ENCODE results near the gene MOCS1.

Gene MOCS1

DNA sequence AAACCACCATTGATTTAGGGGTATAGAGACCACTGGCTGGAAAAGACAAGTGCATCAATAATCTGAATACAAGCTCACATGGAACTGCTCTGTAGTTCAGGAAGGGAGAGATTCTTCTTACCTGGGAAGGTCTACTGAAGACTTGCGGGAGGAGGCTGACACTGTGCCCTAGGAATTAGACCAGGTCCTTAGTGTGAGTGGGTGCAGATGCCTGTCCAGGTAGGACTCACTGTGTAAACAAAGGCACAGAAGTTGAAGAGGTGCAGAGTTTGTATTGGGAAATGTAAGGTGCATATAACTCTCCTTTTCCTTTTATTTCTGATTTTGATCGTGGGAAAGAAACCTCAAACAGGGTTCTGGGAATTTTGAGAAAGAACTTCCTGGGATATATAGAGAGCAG, 75.2 kb downstream of the MOCS1 start:
- WGBS (ENCODE audit: extremely low coverage, insufficient coverage, insufficient read length): no CpG with 5 or more reads among the region's 2 CpGs

DNA sequence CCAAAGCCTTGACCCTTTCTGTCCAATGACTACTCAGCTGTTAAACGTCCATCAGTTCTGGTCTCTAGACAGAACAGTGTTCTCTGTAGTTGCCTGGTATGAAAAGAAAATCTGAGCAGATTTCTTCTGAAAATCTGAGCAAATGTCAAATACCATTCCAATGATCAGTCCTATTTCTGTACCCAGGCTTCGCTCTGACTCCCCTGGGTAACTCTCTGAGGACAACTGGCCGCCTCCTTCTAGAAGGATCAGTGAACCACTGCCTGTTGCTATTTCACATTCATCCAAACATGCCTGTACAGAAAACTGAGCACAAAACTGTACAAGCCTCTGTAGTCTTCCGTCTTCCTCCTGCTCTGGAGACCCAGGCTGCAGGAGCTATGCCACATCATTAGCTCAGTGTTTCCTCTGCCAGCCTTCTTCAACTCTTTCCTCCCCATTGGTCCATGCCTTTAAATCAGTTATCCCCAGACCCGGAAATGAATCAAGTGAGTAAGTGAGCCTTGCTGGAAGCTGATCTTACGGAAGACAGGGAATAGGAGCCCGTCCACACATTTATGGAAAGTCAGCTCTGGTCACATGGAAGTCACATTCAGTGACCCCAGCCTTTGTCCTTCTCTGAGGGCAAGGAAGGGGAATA, 78.8 kb downstream of the MOCS1 start:
- H4K8ac ChIP-seq (ENCODE audit: low read depth, low read length): no peak overlapping the region
- no peaks in the 10 kb centered on the region for H3K27me3 ChIP-seq (ENCODE audit: insufficient read depth, low read length)
- H2AFZ ChIP-seq (ENCODE audit: insufficient read depth, low read length, poor library complexity): no peak overlapping the region
- no peak overlapping the region for H2BK5ac ChIP-seq (ENCODE audit: low read depth, low read length, poor library complexity)
- no peak overlapping the region for H3K23ac ChIP-seq (ENCODE audit: low read length)
- no peak overlapping the region for H3K4me3 ChIP-seq (ENCODE audit: low read depth, low read length)
- H3K36me3 ChIP-seq (ENCODE audit: control insufficient read depth in 1 of 2, insufficient read depth in 2 of 2, low read length in 2 of 2): peaks cover 0 to 5% of the 10 kb centered on the region in 2 experiments
- H3K18ac ChIP-seq (ENCODE audit: low read length): no peak overlapping the region
- no peak overlapping the region for H4K12ac ChIP-seq (ENCODE audit: low read depth, low read length)
- H2AK5ac ChIP-seq (ENCODE audit: low read length): no peak overlapping the region
- H3K79me1 ChIP-seq (ENCODE audit: low read length): no peaks in the 10 kb centered on the region
- H3K79me2 ChIP-seq (ENCODE audit: control insufficient read depth, insufficient read depth, low read length, poor library complexity): no peaks in the 10 kb centered on the region
- no peak for DNase-seq
- WGBS (ENCODE audit: extremely low coverage, insufficient coverage, insufficient read length): no CpG with 5 or more reads among the region's 7 CpGs
- H2BK120ac ChIP-seq (ENCODE audit: insufficient read depth, low read length, poor library complexity): no peak overlapping the region
- no peak overlapping the region for H3K4ac ChIP-seq (ENCODE audit: low read depth, low read length)
- H3K9ac ChIP-seq (ENCODE audit: low read length): no peak overlapping the region
- peaks cover 0 to 3% of the 10 kb centered on the region in 2 experiments for H3K4me1 ChIP-seq (ENCODE audit: control insufficient read depth in 1 of 2, insufficient read depth in 2 of 2, low read length in 2 of 2)
- H3K14ac ChIP-seq (ENCODE audit: low read length): no peak overlapping the region
- no peak overlapping the region for H4K91ac ChIP-seq (ENCODE audit: low read depth, low read length)
- H3K27ac ChIP-seq (ENCODE audit: low read depth, low read length): no peak overlapping the region
- no peak overlapping the region for H3K4me2 ChIP-seq (ENCODE audit: low read length)
- H3K9me3 ChIP-seq (ENCODE audit: insufficient read depth, low read depth, low read length): no peaks in the 10 kb centered on the region
- H2BK12ac ChIP-seq (ENCODE audit: low read length): no peak overlapping the region

More for the DNA sequence above, 75.2 kb downstream of the MOCS1 start:
- Histone ChIP-seq H2BK5ac (ENCODE audit: low read depth, low read length, poor library complexity) (no peak overlapping the region), H3K79me1 (ENCODE audit: low read length) (no peaks in the 10 kb centered on the region), H3K27ac (ENCODE audit: low read depth, low read length) (no peak overlapping the region), H3K4ac (ENCODE audit: low read depth, low read length) (no peak overlapping the region), H3K4me1 (ENCODE audit: control insufficient read depth in 1 of 2, insufficient read depth in 2 of 2, low read length in 2 of 2) (no peaks in the 10 kb centered on the region), H3K9ac (ENCODE audit: low read length) (no peak overlapping the region), H3K23ac (ENCODE audit: low read length) (no peak overlapping the region), H3K79me2 (ENCODE audit: control insufficient read depth, insufficient read depth, low read length, poor library complexity) (no peaks in the 10 kb centered on the region), H3K4me3 (ENCODE audit: low read depth, low read length) (no peak overlapping the region), H3K18ac (ENCODE audit: low read length) (no peak overlapping the region), H4K91ac (ENCODE audit: low read depth, low read length) (no peak overlapping the region), H2AFZ (ENCODE audit: insufficient read depth, low read length, poor library complexity) (no peak overlapping the region), H2BK12ac (ENCODE audit: low read length) (no peak overlapping the region), H2AK5ac (ENCODE audit: low read length) (no peak overlapping the region), H3K4me2 (ENCODE audit: low read length) (no peak overlapping the region), H2BK120ac (ENCODE audit: insufficient read depth, low read length, poor library complexity) (no peak overlapping the region), H3K9me3 (ENCODE audit: insufficient read depth, low read depth, low read length) (no peaks in the 10 kb centered on the region), H3K36me3 (ENCODE audit: control insufficient read depth in 1 of 2, insufficient read depth in 2 of 2, low read length in 2 of 2) (peaks cover 0 to 15% of the 10 kb centered on the region in 2 experiments), H3K14ac (ENCODE audit: low read length) (no peak overlapping the region), H4K12ac (ENCODE audit: low read depth, low read length) (no peak overlapping the region), H3K27me3 (ENCODE audit: insufficient read depth, low read length) (no peaks in the 10 kb centered on the region), H4K8ac (ENCODE audit: low read depth, low read length) (no peak overlapping the region)
- DNase-seq: no peak

Measured in trophoblast cell (in vitro differentiated cells and primary cell).